Measurements from ENCODE around the gene MANSC1.

The MANSC1 gene

DNA sequence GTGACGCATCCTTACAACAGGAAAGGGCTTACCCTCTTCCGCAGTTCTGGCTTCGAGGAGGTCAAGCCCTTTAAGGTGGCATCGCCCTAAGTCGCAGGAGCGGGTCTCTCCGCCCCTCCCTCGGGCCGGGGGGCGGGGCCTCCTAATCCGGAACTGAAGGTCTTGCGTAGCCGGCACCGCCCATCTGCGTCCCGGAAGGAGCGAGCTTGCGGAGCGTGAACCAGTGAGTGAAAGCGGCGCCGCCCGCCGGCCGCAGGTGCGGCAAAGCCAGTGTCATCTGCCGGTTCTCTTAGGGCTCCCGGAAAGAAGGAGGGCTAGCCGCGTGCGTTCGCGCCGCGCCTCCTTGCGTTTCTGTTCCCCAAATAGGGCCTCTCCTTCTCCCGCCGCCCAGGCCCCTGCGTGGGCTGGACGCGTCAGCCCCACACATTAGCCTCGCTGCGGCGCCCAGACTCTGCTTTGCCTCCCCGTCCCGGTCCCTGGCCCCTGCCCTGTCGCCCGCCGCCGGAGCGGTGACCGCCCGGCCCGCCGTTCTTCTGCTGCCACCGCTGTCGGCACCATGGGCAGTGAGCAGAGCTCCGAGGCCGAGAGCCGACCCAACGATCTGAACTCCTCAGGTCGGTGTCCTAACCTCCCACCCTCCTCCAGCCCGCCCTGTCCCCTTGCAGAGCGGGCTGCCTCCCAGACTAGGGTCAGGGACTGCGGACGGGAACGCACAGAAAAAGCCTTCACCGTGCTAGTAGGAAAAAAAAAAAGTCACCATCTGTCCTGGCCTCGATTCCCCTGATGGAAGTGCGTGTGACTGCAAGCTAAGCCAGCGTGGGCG is 7.1 kb upstream of the MANSC1 start, which contains the start of gene BORCS5 (continued):
- TF ChIP-seq, protein P1, sequence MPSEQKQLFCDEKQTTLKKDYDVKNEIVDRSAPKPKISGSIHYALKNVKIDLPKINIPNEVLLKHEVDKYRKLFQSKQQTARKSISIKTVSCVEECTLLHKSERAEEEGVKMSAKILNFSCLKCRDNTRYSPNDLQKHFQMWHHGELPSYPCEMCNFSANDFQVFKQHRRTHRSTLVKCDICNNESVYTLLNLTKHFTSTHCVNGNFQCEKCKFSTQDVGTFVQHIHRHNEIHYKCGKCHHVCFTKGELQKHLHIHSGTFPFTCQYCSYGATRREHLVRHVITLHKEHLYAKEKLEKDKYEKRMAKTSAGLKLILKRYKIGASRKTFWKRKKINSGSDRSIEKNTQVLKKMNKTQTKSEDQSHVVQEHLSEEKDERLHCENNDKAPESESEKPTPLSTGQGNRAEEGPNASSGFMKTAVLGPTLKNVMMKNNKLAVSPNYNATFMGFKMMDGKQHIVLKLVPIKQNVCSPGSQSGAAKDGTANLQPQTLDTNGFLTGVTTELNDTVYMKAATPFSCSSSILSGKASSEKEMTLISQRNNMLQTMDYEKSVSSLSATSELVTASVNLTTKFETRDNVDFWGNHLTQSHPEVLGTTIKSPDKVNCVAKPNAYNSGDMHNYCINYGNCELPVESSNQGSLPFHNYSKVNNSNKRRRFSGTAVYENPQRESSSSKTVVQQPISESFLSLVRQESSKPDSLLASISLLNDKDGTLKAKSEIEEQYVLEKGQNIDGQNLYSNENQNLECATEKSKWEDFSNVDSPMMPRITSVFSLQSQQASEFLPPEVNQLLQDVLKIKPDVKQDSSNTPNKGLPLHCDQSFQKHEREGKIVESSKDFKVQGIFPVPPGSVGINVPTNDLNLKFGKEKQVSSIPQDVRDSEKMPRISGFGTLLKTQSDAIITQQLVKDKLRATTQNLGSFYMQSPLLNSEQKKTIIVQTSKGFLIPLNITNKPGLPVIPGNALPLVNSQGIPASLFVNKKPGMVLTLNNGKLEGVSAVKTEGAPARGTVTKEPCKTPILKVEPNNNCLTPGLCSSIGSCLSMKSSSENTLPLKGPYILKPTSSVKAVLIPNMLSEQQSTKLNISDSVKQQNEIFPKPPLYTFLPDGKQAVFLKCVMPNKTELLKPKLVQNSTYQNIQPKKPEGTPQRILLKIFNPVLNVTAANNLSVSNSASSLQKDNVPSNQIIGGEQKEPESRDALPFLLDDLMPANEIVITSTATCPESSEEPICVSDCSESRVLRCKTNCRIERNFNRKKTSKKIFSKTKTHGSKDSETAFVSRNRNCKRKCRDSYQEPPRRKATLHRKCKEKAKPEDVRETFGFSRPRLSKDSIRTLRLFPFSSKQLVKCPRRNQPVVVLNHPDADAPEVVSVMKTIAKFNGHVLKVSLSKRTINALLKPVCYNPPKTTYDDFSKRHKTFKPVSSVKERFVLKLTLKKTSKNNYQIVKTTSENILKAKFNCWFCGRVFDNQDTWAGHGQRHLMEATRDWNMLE (tag by site-specific recombination; conservative IDR thresholded peaks at IDR 0.05; ENCODE audit: low read depth), result peak; percentile 60
- TF ChIP-seq YY1 (tag by site-specific recombination; IDR thresholded peaks at IDR 0.05) (no peak), ZNF324 (tag by site-specific recombination; IDR thresholded peaks at IDR 0.05) (0 out of 2 replicates have a peak, but pooled peaks have one; percentile 26), FEZF1 (tag by site-specific recombination; IDR thresholded peaks at IDR 0.05) (no peak), ZNF391 (tag by site-specific recombination; IDR thresholded peaks at IDR 0.05; ENCODE audit: borderline replicate concordance, low read depth) (peak; percentile 76; the same call in 1 of the 2 replicates), ZNF239 (tag by site-specific recombination; IDR thresholded peaks at IDR 0.05) (0 out of 2 replicates have a peak, but pooled peaks have one; percentile 23), KLF9 (tag by site-specific recombination; IDR thresholded peaks at IDR 0.05; ENCODE audit: low read depth) (peak; percentile 92), ZNF423 (tag by site-specific recombination; IDR thresholded peaks at IDR 0.05) (no peak), EGR2 (tag by site-specific recombination; IDR thresholded peaks at IDR 0.05; ENCODE audit: low read depth) (peak; percentile 68), ZNF184 (tag by site-specific recombination; IDR thresholded peaks at IDR 0.05) (no peak), ZNF600 (tag by site-specific recombination; IDR thresholded peaks at IDR 0.05) (peak; percentile 82), KLF1 (tag by site-specific recombination; IDR thresholded peaks at IDR 0.05) (peak; percentile 92)
- TF ChIP-seq, protein P2, sequence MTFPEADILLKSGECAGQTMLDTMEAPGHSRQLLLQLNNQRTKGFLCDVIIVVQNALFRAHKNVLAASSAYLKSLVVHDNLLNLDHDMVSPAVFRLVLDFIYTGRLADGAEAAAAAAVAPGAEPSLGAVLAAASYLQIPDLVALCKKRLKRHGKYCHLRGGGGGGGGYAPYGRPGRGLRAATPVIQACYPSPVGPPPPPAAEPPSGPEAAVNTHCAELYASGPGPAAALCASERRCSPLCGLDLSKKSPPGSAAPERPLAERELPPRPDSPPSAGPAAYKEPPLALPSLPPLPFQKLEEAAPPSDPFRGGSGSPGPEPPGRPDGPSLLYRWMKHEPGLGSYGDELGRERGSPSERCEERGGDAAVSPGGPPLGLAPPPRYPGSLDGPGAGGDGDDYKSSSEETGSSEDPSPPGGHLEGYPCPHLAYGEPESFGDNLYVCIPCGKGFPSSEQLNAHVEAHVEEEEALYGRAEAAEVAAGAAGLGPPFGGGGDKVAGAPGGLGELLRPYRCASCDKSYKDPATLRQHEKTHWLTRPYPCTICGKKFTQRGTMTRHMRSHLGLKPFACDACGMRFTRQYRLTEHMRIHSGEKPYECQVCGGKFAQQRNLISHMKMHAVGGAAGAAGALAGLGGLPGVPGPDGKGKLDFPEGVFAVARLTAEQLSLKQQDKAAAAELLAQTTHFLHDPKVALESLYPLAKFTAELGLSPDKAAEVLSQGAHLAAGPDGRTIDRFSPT (tag by site-specific recombination; IDR thresholded peaks at IDR 0.05), result peak; percentile 96
- TF ChIP-seq, protein P3, sequence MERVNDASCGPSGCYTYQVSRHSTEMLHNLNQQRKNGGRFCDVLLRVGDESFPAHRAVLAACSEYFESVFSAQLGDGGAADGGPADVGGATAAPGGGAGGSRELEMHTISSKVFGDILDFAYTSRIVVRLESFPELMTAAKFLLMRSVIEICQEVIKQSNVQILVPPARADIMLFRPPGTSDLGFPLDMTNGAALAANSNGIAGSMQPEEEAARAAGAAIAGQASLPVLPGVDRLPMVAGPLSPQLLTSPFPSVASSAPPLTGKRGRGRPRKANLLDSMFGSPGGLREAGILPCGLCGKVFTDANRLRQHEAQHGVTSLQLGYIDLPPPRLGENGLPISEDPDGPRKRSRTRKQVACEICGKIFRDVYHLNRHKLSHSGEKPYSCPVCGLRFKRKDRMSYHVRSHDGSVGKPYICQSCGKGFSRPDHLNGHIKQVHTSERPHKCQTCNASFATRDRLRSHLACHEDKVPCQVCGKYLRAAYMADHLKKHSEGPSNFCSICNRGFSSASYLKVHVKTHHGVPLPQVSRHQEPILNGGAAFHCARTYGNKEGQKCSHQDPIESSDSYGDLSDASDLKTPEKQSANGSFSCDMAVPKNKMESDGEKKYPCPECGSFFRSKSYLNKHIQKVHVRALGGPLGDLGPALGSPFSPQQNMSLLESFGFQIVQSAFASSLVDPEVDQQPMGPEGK (tag by site-specific recombination; IDR thresholded peaks at IDR 0.05), result peak; percentile 80; the same call in 1 of the 2 replicates

- no peak overlapping the region; the same call in 1 of the 2 replicates for H3K27ac ChIP-seq (ENCODE audit: extremely low read depth, low read depth, low read length)
- H3K9me3 ChIP-seq (ENCODE audit: control insufficient read depth, insufficient read depth, low read depth, low read length), result no peaks in the 10 kb centered on the region
- no peaks in the 10 kb centered on the region for H3K36me3 ChIP-seq (ENCODE audit: control insufficient read depth in 2 of 2, insufficient read depth in 1 of 2, low read length in 2 of 2)
- H3K4me3 ChIP-seq (ENCODE audit: low read depth, low read length), result peak overlapping the region; percentile 19; the same call in 1 of the 2 replicates
- CTCF ChIA-PET, result interaction anchor here (0.6 to 1.2 kb wide), 5 partner anchors 10 to 931 kb away, joined by 3 to 5 read pairs (median 4); no protein-coding TSS in a partner anchor
- POLR2A ChIA-PET, result interaction anchor here (0.9 to 2.1 kb wide), 10 partner anchors 9 to 707 kb away, joined by 3 to 12 read pairs (median 5); partner anchors contain the start of genes CDKN1B, ETV6 and LRP6
- H3K4me1 ChIP-seq (ENCODE audit: control insufficient read depth, insufficient read depth, low read length), result peaks cover 5% of the 10 kb centered on the region
- TF ChIP-seq GFI1B (tag by site-specific recombination; IDR thresholded peaks at IDR 0.05) (peak; percentile 8; the same call in 1 of the 2 replicates), ZNF138 (tag by site-specific recombination; IDR thresholded peaks at IDR 0.05; ENCODE audit: borderline replicate concordance) (no peak), ZNF768 (tag by site-specific recombination; IDR thresholded peaks at IDR 0.05) (no peak), ZNF660 (tag by site-specific recombination; IDR thresholded peaks at IDR 0.05) (no peak), ZNF354C (tag by site-specific recombination; IDR thresholded peaks at IDR 0.05; ENCODE audit: borderline replicate concordance, low read depth) (no peak), OVOL3 (tag by site-specific recombination; IDR thresholded peaks at IDR 0.05) (no peak), ZNF645 (tag by site-specific recombination; IDR thresholded peaks at IDR 0.05) (no peak), WT1 (tag by site-specific recombination; IDR thresholded peaks at IDR 0.05) (no peak), ZIC2 (tag by site-specific recombination; IDR thresholded peaks at IDR 0.05) (no peak), ZNF2 (tag by site-specific recombination; IDR thresholded peaks at IDR 0.05) (0 out of 2 replicates have a peak, but pooled peaks have one; percentile 8)
- TF ChIP-seq, protein P4, sequence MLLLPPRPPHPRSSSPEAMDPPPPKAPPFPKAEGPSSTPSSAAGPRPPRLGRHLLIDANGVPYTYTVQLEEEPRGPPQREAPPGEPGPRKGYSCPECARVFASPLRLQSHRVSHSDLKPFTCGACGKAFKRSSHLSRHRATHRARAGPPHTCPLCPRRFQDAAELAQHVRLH (tag by site-specific recombination; IDR thresholded peaks at IDR 0.05), result peak; percentile 81
These were observed 6.4 kb upstream of the MANSC1 start for GRCh38 chr12:12356467-12356895.

All from HEK293 (cell line).